Dermis blood vessel endothelial cell (primary cell): ENCODE measurements around the gene ARHGAP20. TPM values are rescaled to one million over a fixed set of nuclear protein-coding genes. Genes with fewer than 3 reads are reported as not detected.

Source experiments
- DNase-seq: peaks from one replicate; pipeline ENCODE4 v3.0.0; 2010
- total RNA-seq: library from RNA; depleted of rRNA; stranded (reverse); fragments of >200 nt; gene quantifications from 2 replicates; pipeline ENCODE4 v1.2.3, GENCODE V29; 2014

Gene ARHGAP20
- total RNA-seq, result 1.0 and 1.5 TPM in 2 replicates

- peak; percentile 68 for DNase-seq
These were observed at the start of gene ARHGAP20 for GRCh38 chr11:110711776-110712658. Gene ARHGAP20, minus strand, starts transcription at chr11:110712437. Its CDS starts 206 bp downstream, at chr11:110712231.

DNA sequence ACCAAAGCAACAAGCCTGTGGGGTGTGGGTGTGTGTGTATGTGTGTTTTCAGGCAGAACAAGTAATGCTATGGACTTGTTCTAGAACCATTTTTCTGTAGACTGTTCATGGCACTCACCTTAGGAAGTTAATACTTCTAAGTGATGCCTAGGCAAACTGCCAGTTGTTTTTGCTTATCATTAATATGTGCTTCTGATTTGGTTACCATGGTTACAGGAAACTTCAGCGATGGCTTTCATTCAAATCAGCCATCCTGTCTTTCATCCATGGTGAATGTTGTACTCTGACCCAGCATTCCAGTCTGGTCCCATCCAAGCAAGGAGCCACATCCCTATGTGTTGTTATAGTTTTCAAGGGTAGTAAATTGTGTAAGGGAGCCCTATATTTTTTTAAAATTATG lies 49.8 kb upstream of the ARHGAP20 start:
- DNase-seq, result peak; percentile 62

DNA sequence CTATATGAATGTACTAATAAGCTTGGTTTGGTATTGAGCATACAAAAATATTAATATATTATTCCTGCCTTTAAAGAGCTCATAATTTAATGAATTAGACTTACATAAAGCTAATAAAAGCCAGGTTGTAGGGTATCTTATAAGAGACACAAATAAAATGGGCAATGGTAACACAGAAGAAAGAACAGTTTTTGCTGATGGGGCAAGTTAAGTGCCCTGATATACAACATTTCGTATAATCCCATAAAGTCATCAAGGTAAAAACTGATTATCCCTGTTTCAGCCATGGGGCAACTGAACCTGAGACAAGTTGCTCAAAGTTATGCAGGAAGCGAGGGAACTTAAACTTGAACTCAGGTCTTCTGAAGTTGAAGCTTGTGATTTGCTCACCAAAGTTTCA lies 48.9 kb upstream of the ARHGAP20 start:
- DNase-seq, result no peak

- DNase-seq, result no peak
These were observed 47.7 kb upstream of the ARHGAP20 start for GRCh38 chr11:110759972-110760381.

DNA sequence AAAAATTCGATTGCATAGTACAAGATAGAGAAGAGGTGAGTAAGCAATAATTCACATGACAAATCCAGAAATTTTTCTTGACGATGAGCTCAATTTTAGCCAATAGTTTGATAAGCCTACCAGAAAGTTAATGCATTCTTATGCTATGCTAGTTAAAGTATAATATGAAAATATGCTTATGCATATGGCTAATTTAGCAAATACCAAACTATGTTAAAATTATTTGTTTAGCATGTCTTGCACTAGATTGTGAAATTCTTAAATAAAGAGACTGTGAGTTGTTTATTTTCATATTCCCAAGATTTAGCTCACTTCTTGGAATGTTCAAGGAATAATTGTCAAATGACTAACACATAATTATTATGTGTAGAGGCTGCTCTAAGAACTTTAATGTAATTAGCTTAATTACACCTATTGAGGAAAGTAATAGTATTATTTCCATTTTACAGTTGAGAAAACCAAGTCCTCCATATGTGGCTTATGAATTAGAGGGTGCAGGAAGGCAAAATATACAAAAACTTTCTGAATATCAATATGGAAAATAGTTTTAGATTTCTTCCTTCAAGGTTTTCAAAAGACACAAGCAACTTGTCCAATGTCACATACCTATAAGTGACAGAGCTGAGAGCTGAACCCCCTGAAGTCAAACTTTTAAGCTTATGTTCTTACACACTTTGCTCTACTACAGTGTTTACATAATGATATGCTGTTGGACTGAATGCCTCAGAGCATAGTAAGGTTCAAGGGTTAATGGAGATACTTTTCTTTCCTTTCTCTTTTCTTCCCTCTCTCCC lies 45.9 kb upstream of the ARHGAP20 start:
- DNase-seq, result no peak

DNA sequence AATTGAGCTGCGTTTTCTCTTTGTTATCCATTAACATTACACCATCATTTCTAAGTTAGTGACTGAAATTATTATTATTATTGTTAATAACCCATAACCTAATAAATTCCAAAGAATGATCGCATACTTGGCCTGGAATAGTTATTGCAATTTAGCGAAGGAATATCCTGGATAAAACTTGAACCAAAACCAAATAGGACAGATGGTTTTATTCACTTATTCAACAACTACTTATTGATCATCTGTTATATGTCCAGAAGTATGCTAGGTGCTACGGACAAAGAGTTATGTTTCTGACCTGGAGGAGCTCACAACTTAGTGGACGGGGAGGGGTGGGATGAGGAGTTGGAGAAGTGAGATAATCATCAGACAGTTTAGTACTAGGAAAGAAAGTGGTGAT lies 44.8 kb upstream of the ARHGAP20 start:
- DNase-seq, result no peak

GRCh38 chr11:110755941-110756340 lies 43.7 kb upstream of the ARHGAP20 start:
- no peak for DNase-seq

- DNase-seq, result no peak
These were observed 40.7 kb upstream of the ARHGAP20 start for GRCh38 chr11:110752890-110753289.

- DNase-seq, result no peak
These were observed 37.9 kb upstream of the ARHGAP20 start for GRCh38 chr11:110750100-110750499.

DNA sequence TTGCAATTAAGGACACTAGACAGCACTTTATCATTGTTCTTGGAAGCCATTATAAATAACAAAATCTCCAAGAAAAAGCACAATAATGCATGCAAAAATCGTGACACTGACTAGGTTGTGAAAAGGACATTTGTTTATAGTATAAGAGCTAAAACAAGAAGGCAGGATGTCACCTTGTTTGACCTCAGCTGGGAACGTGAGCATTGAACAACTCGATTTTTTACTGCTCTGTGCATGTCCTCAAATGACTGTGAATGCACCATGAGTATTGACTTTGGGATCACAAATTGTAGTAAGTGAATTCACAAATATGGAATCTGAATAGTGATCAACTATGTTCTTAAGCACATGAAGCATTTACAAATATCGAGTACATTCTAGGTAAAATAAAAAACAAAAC lies 35.3 kb upstream of the ARHGAP20 start:
- peak; percentile 7 for DNase-seq

- no peak for DNase-seq
These were observed 26.4 kb upstream of the ARHGAP20 start for GRCh38 chr11:110738641-110739040.

- DNase-seq, result no peak
These were observed 25.4 kb upstream of the ARHGAP20 start for GRCh38 chr11:110737593-110737992.

DNA sequence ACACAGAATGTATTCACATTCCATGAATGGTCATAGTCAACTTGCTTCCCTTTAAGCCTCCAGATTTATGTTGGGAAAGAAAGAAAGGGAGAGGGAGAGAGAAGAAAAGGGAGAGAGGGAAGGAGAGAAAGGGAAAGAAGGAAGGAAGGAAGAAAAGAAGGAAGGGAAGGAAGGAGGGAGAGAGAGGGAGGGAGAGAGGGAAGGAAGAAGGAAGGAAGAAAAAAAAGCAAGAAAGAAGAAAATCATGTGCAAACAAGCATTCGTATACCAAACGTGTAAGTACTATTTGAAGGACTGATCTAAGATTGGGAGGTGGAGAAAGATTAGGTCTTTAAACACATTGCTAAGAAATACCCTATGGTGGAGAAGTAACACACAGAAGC lies 23.9 kb upstream of the ARHGAP20 start:
- DNase-seq, result no peak

DNA sequence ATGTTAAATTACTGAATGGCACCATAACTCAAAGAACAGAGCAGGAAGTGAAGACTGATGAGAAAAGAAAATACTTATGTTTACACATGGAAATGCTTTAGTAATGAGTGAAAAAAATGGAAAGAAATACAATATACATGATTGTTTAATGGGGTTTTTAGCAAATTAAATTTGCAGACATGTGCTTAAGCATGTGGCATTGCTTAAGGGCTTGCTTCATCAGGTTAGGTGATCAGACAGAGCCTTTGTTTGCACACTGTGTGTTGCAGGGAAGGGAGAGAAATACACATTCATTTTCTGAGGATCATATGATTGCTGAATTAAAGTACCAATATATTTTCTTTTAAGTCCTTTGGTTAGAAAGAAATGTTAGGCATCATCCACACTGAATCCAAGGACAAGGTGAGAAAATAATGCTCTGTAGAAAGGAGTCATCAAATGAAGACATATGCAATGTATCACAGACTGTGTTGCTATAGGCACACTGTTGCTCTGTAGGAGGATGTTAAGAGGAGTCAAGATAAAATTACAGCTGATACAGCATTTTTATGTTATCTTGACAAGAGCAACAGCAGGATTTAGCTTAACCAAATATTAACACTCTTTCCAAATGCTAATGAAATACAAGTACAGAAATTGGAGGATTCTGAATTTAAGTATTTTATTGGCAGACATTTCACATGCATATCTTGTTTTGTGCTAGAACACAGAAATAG lies 23.4 kb upstream of the ARHGAP20 start:
- no peak for DNase-seq

GRCh38 chr11:110734790-110735189 lies 22.6 kb upstream of the ARHGAP20 start:
- DNase-seq, result no peak

GRCh38 chr11:110730773-110731172 lies 18.5 kb upstream of the ARHGAP20 start:
- DNase-seq, result no peak

GRCh38 chr11:110728883-110729282 lies 16.6 kb upstream of the ARHGAP20 start:
- DNase-seq, result no peak

GRCh38 chr11:110728476-110728875 lies 16.2 kb upstream of the ARHGAP20 start:
- no peak for DNase-seq

DNA sequence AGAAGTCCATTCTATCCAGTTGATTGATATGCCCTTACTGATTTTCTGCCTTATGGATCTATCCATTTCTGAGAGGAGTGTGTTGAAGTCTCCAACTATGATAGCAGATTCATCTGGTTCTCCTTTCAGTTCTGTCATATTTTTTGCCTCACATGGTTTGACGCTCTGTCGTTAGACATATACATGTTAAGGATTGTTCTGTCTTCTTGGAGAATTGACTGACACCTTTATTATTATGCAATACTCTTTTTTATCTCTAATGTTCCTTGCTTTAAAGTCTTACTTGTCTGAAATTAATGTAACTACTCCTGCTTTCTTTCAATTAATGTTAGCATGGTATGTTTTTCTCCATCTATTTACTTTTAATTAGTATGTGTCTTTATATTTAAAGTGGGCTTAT lies 12.1 kb upstream of the ARHGAP20 start:
- no peak for DNase-seq

DNA sequence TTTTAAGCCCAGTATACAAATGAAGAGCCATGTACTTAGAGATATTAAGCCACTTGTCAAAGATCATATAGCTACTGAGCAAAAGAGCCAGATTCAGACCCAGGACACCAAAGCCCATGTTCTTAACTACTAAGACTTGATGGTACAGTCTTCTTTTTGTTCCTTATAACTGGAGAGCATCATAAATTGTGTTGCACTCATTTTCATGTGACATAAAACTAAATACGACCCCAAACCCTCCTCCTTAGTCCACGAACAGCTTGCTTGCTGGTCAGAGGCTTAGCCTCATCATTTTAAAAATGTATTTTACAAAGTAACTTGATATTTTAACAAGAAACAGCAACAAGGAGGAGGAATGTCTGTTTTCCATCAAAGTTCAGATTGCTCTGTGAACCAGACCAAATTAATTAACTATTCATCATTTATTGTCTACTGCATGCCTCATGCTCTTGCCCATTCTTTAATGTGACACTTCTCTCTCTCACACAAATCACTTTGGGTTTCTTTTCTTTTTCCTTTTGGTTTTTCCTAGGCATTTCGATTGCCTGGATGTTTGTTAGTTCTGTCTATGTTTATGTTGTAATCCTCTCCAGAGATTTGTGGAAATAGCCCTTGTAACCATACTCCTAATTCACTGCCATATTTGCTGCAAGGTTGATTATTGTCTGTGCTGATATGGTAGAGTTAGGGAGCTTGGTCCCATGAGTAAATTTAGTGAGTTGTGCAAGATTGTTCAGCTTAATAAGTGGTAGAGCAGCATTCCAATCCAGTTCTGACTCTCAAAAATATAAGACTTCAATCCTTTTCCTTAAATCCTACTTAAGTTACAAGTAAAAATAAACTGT lies 8.4 kb upstream of the ARHGAP20 start:
- no peak for DNase-seq

DNA sequence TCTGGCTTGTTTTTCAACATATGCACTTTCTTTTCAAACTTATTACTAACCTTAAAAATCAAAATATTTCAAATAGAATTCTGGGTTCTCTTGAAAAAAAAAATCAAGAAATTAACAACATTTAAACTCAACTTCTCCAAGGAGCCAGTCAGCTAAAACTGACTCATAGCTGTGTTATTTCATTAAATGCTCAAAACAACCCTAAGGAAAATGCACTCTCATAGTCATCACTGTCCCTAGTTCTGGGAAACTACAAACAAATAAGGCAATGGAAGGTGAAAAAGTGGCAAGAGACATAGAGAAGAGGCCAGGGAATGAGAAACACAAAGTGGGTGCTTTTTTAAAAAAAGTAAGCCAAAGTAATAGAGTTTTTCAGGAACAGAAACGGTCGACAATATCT lies 4.1 kb upstream of the ARHGAP20 start:
- no peak for DNase-seq

DNA sequence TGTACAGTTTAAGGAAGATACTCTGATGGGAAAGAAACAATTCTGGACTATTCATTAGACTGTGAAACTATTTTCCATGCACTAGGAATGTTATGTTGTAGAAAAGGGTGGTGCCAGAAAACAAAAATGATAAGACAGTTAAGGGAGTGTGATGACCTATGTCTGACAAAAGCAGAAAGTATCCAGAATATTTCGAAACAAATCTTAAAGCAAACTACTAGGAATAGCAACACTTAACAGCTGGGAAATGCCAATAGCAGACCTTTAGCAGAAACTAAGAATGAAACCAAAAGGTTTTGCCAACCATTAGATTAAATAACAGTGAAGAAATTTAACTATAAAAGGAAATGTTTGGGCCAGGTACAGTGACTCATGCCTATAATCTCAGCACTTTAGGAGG lies 3.3 kb upstream of the ARHGAP20 start:
- no peak for DNase-seq
